MM.1S (cell line): ENCODE data around the gene CEP192.

Experiments
- DNase-seq: peaks from one replicate; pipeline ENCODE4 v3.0.0-alpha.2; 2015
- H2AFZ ChIP-seq: fragments of 300-600 bp; sonication (generic); 2 replicates; pipeline ENCODE4 v1.6.0; 2016; ENCODE audit warnings: antibody characterized with exemption, low read length
- H3F3A ChIP-seq: fragments of 300-600 bp; sonication (generic); 2 replicates; pipeline ENCODE4 v1.6.1; 2016; ENCODE audit warnings: mild to moderate bottlenecking, antibody characterized with exemption, low read length, moderate library complexity, mixed read lengths; ENCODE audit not compliant: insufficient read depth
- H3K27ac ChIP-seq: fragments of 300-600 bp; sonication (generic); 2 replicates; pipeline ENCODE4 v1.5.1; 2016; ENCODE audit warnings: mild to moderate bottlenecking, low read length
- H3K27me3 ChIP-seq: fragments of 300-600 bp; sonication (generic); replicated peaks from 2 replicates; pipeline ENCODE4 v1.6.0; 2016; ENCODE audit warnings: low read length; ENCODE audit not compliant: insufficient read depth
- H3K36me3 ChIP-seq: fragments of 300-600 bp; sonication (generic); replicated peaks from 2 replicates; pipeline ENCODE4 v1.6.1; 2016; ENCODE audit warnings: mild to moderate bottlenecking, low read length, mixed read lengths; ENCODE audit not compliant: insufficient read depth
- H3K4me1 ChIP-seq: fragments of 300-600 bp; sonication (generic); 2 replicates; pipeline ENCODE4 v1.6.1; 2016; ENCODE audit warnings: low read length, mixed read lengths
- H3K4me2 ChIP-seq: fragments of 300-600 bp; sonication (generic); 2 replicates; pipeline ENCODE4 v1.6.0; 2016; ENCODE audit warnings: low read depth, low read length
- H3K4me3 ChIP-seq: fragments of 300-600 bp; sonication (generic); 2 replicates; pipeline ENCODE4 v1.5.1; 2016; ENCODE audit warnings: low read length, mixed read lengths
- H3K79me2 ChIP-seq: fragments of 300-600 bp; sonication (generic); 2 replicates; pipeline ENCODE4 v1.6.1; 2016; ENCODE audit warnings: mixed run types, low read length, mixed read lengths
- H3K9ac ChIP-seq: fragments of 300-600 bp; sonication (generic); 2 replicates; pipeline ENCODE4 v1.6.1; 2016; ENCODE audit warnings: low read length, mixed read lengths
- H3K9me2 ChIP-seq: fragments of 300-600 bp; sonication (generic); replicated peaks from 2 replicates; pipeline ENCODE4 v1.6.1; 2016; ENCODE audit warnings: mild to moderate bottlenecking, low read length, mixed read lengths; ENCODE audit not compliant: insufficient read depth
- H3K9me3 ChIP-seq: fragments of 300-600 bp; sonication (generic); replicated peaks from 2 replicates; pipeline ENCODE4 v1.6.1; 2016; ENCODE audit warnings: mild to moderate bottlenecking, low read length, mixed read lengths; ENCODE audit not compliant: insufficient read depth
- H4K20me1 ChIP-seq: fragments of 300-600 bp; sonication (generic); 2 replicates; pipeline ENCODE4 v1.6.1; 2016; ENCODE audit warnings: mild to moderate bottlenecking, low read length, moderate library complexity, mixed read lengths; ENCODE audit not compliant: insufficient read depth
- CTCF ChIP-seq: fragments of 300-600 bp; sonication (generic); IDR thresholded peaks from 2 replicates; pipeline ENCODE4 v1.5.1; 2016; ENCODE audit warnings: antibody characterized with exemption, low read length, mixed read lengths
- EZH2 ChIP-seq: fragments of 300-600 bp; sonication (generic); optimal IDR thresholded peaks from 2 replicates; pipeline ENCODE3; 2017; ENCODE audit warnings: low read depth, mild to moderate bottlenecking, antibody characterized with exemption, low read length, mixed read lengths
- EZH2phosphoT487 ChIP-seq: fragments of 300-600 bp; sonication (generic); IDR thresholded peaks from 2 replicates; pipeline ENCODE4 v1.6.1; 2018; ENCODE audit warnings: antibody characterized with exemption, low read length

Gene CEP192

GRCh38 chr18:12993439-12993838 is 2.3 kb downstream of the CEP192 start:
- no peaks in the 10 kb centered on the region for H3K36me3 ChIP-seq
- peaks cover 73% of the 10 kb centered on the region for H3K79me2 ChIP-seq
- TF ChIP-seq CTCF (no peak), EZH2phosphoT487 (no peak), EZH2 (no peak)
- H3K9me3 ChIP-seq = no peaks in the 10 kb centered on the region
- no peak for DNase-seq
- no peak overlapping the region for H3K9ac ChIP-seq
- no peak overlapping the region for H3K4me2 ChIP-seq
- no peaks in the 10 kb centered on the region for H3K9me2 ChIP-seq
- H3K27ac ChIP-seq = no peak overlapping the region
- H3K4me1 ChIP-seq = peaks cover 17% of the 10 kb centered on the region
- H3K27me3 ChIP-seq = no peaks in the 10 kb centered on the region
- peaks cover 14% of the 10 kb centered on the region for H3F3A ChIP-seq
- H3K4me3 ChIP-seq = no peak overlapping the region
- no peak overlapping the region for H2AFZ ChIP-seq
- H4K20me1 ChIP-seq = peaks cover 17% of the 10 kb centered on the region; the same call in 1 of the 2 replicates

GRCh38 chr18:12995424-12995823 is 4.3 kb downstream of the CEP192 start:
- peaks cover 6% of the 10 kb centered on the region for H3F3A ChIP-seq
- H3K9me2 ChIP-seq = no peaks in the 10 kb centered on the region
- peaks cover 17% of the 10 kb centered on the region; the same call in 1 of the 2 replicates for H4K20me1 ChIP-seq
- no peak overlapping the region for H3K9ac ChIP-seq
- H3K4me3 ChIP-seq = no peak overlapping the region
- DNase-seq = no peak
- H3K79me2 ChIP-seq = peaks cover 91% of the 10 kb centered on the region
- no peaks in the 10 kb centered on the region for H3K9me3 ChIP-seq
- TF ChIP-seq EZH2phosphoT487 = no peak
- no peak for TF ChIP-seq CTCF
- TF ChIP-seq EZH2 = no peak
- H3K27ac ChIP-seq = no peak overlapping the region
- H3K4me2 ChIP-seq = no peak overlapping the region
- H3K27me3 ChIP-seq = no peaks in the 10 kb centered on the region
- H3K4me1 ChIP-seq = peaks cover 10% of the 10 kb centered on the region
- no peak overlapping the region for H2AFZ ChIP-seq
- H3K36me3 ChIP-seq = no peaks in the 10 kb centered on the region; the same call in 1 of the 2 replicates

DNA sequence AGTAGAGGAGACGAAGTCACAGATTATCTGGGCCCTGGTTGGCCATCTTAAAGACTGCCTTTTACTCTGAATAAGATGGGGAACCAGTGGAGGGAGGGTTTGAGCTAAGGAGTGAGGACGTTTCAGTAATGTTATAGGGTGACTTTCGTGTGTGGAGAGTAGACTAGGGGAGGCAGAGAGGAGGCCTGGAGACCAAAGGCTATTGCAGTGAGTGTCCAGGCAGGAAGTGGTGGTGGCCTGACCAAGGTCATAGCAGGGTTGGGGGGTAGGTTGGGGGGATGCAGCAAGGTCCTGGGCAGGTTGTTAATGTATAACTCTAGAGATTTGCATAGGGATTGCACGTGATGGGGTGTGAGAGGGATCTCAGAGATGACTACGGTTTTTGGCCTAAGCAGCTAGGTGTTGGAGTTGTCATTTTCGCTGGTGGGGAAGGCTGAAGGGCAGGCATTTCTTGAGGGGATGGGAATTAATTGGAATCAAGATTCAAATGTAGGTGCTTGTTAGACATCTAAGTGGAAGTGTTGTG is 4.9 kb downstream of the CEP192 start:
- no peaks in the 10 kb centered on the region for H3K27me3 ChIP-seq
- H3F3A ChIP-seq = peaks cover 6% of the 10 kb centered on the region
- H3K4me1 ChIP-seq = 0 out of 2 replicates have a peak, but pooled peaks cover 8% of the 10 kb centered on the region
- H3K9me3 ChIP-seq = no peaks in the 10 kb centered on the region
- no peak overlapping the region for H3K4me3 ChIP-seq
- TF ChIP-seq EZH2 (no peak), CTCF (no peak), EZH2phosphoT487 (no peak)
- H2AFZ ChIP-seq = no peak overlapping the region
- no peak for DNase-seq
- peaks cover 97% of the 10 kb centered on the region for H3K79me2 ChIP-seq
- no peaks in the 10 kb centered on the region; the same call in 1 of the 2 replicates for H3K36me3 ChIP-seq
- H3K9ac ChIP-seq = no peak overlapping the region
- peaks cover 17% of the 10 kb centered on the region; the same call in 1 of the 2 replicates for H4K20me1 ChIP-seq
- H3K9me2 ChIP-seq = no peaks in the 10 kb centered on the region
- no peak overlapping the region for H3K27ac ChIP-seq
- no peak overlapping the region for H3K4me2 ChIP-seq
